HepG2 (cell line): Measurements from ENCODE around the gene PAM16. TPM values are rescaled to one million over a fixed set of nuclear protein-coding genes. Genes with fewer than 3 reads are reported as not detected.
A peak's percentile ranks its signal among the peaks of the same experiment; 100 is the strongest.

ENCODE experiments used
- CBFB ChIP-seq: sonication (generic); formaldehyde crosslinking; IDR thresholded peaks from 2 replicates; pipeline ENCODE4 v1.4.0; 2020; ENCODE audit warnings: missing genetic modification reagents
- CCDC6 ChIP-seq: sonication (generic); formaldehyde crosslinking; IDR thresholded peaks from 2 replicates; pipeline ENCODE4 v1.8.1; 2022; ENCODE audit warnings: mild to moderate bottlenecking, missing genetic modification reagents, moderate library complexity
- DPF2 ChIP-seq: sonication (generic); formaldehyde crosslinking; IDR thresholded peaks from 2 replicates; pipeline ENCODE4 v1.4.0; 2020; ENCODE audit warnings: mild to moderate bottlenecking, low read depth, missing genetic modification reagents, borderline replicate concordance
- DZIP1 ChIP-seq: sonication (generic); formaldehyde crosslinking; IDR thresholded peaks from 2 replicates; pipeline ENCODE4 v1.5.0; 2020; ENCODE audit warnings: mild to moderate bottlenecking, missing genetic modification reagents
- ETV6 ChIP-seq: sonication (generic); formaldehyde crosslinking; conservative IDR thresholded peaks from 2 replicates; pipeline ENCODE4 v1.4.0; 2020; ENCODE audit warnings: missing genetic modification reagents
- JARID2 ChIP-seq: sonication (generic); formaldehyde crosslinking; IDR thresholded peaks from 2 replicates; pipeline ENCODE4 v1.8.1; 2023; ENCODE audit warnings: missing genetic modification reagents, inconsistent platforms; ENCODE audit not compliant: insufficient replicate concordance
- MAF1 ChIP-seq: sonication (generic); formaldehyde crosslinking; IDR thresholded peaks from 2 replicates; pipeline ENCODE4 v1.5.0; 2020; ENCODE audit warnings: missing genetic modification reagents, borderline replicate concordance
- MYPOP ChIP-seq: sonication (generic); formaldehyde crosslinking; IDR thresholded peaks from 2 replicates; pipeline ENCODE4 v1.8.1; 2023; ENCODE audit warnings: mild to moderate bottlenecking, moderate library complexity, missing genetic modification reagents
- NAIF1 ChIP-seq: sonication (generic); formaldehyde crosslinking; IDR thresholded peaks from 2 replicates; pipeline ENCODE4 v1.5.0; 2020; ENCODE audit warnings: mild to moderate bottlenecking, missing genetic modification reagents, borderline replicate concordance
- NCOA2 ChIP-seq: sonication (generic); formaldehyde crosslinking; IDR thresholded peaks from 2 replicates; pipeline ENCODE4 v1.8.0; 2022; ENCODE audit warnings: inconsistent platforms
- NR0B2 ChIP-seq: sonication (generic); formaldehyde crosslinking; IDR thresholded peaks from 2 replicates; pipeline ENCODE4 v1.4.0; 2020; ENCODE audit warnings: mild to moderate bottlenecking, missing genetic modification reagents
- NR2F1 ChIP-seq, 2 experiments: fragments of 450-650 bp in 1 of 2; formaldehyde crosslinking in 1 of 2; IDR thresholded peaks; 2 replicates each; pipeline versions ENCODE4 v1.5.0 to v1.6.1; 2016 to 2020; ENCODE audit warnings: mild to moderate bottlenecking in 1 of 2, missing compliant biosample characterization in 1 of 2, missing genetic modification reagents in 1 of 2, moderate library complexity in 1 of 2
- SIX4 ChIP-seq: sonication (generic); formaldehyde crosslinking; IDR thresholded peaks from 2 replicates; pipeline ENCODE4 v1.4.0; 2020; ENCODE audit warnings: missing genetic modification reagents
- TEF ChIP-seq: sonication (generic); formaldehyde crosslinking; IDR thresholded peaks from 2 replicates; pipeline ENCODE4 v1.5.0; 2020; ENCODE audit warnings: missing genetic modification reagents
- TIGD3 ChIP-seq: sonication (generic); formaldehyde crosslinking; IDR thresholded peaks from 2 replicates; pipeline ENCODE4 v1.5.1; 2020; ENCODE audit warnings: mild to moderate bottlenecking, missing genetic modification reagents, borderline replicate concordance
- XBP1 ChIP-seq: sonication (generic); formaldehyde crosslinking; IDR thresholded peaks from 2 replicates; pipeline ENCODE4 v1.5.0; 2020; ENCODE audit warnings: missing genetic modification reagents
- ZFP1 ChIP-seq: IDR thresholded peaks from 2 replicates; pipeline ENCODE4 v1.6.1; 2016
- ZFY ChIP-seq: sonication (generic); formaldehyde crosslinking; IDR thresholded peaks from 2 replicates; pipeline ENCODE4 v1.4.0; 2020; ENCODE audit warnings: missing genetic modification reagents
- ZNF264 ChIP-seq: sonication (generic); formaldehyde crosslinking; IDR thresholded peaks from 2 replicates; pipeline ENCODE4 v1.4.0; 2020; ENCODE audit warnings: missing genetic modification reagents
- ZNF691 ChIP-seq: sonication (generic); formaldehyde crosslinking; IDR thresholded peaks from 2 replicates; pipeline ENCODE4 v1.4.0; 2020; ENCODE audit warnings: missing genetic modification reagents, low read depth, mild to moderate bottlenecking, borderline replicate concordance
- ZNF737 ChIP-seq: sonication (generic); formaldehyde crosslinking; IDR thresholded peaks from 2 replicates; pipeline ENCODE4 v1.5.0; 2020; ENCODE audit warnings: missing genetic modification reagents, mild to moderate bottlenecking, borderline replicate concordance
- ZNF775 ChIP-seq: sonication (generic); formaldehyde crosslinking; IDR thresholded peaks from 2 replicates; pipeline ENCODE4 v1.4.0; 2020; ENCODE audit warnings: missing genetic modification reagents, mild to moderate bottlenecking, moderate library complexity, borderline replicate concordance
- polyA plus RNA-seq, 8 experiments: library from polyadenylated mRNA; depleted of rRNA in 3 of 8; stranded (reverse) in 7 of 8; unstranded in 1 of 8; fragments of >200 nt; fragmentation: Illumina TruSeq in 4 of 8; extraction: Trizol in 4 of 8; gene quantifications; 2 replicates each; pipeline versions ENCODE4 v1.2.1 to v1.2.3, GENCODE V29; 2011 to 2016; ENCODE audit warnings: low read depth in 4 of 8, missing spikeins in 1 of 8, mixed read lengths in 1 of 8; ENCODE audit not compliant: insufficient read depth in 1 of 8
- total RNA-seq, 5 experiments: library from RNA; depleted of rRNA; stranded (reverse); fragments of >200 nt; fragmentation: Illumina TruSeq; extraction: Trizol; gene quantifications; 2 replicates each; pipeline ENCODE4 v1.2.3, GENCODE V29; 2016; ENCODE audit warnings: low read depth in 1 of 5

Gene PAM16
- total and polyA plus RNA-seq, 2 of the 13 experiments (the other 11 are each of a cell fraction or from before 2014, with no cell fraction given), result 51.5 to 51.8 TPM

GRCh38 chr16:4307215-4308037 lies 43.7 kb downstream of the PAM16 start (continued):
- TF ChIP-seq DZIP1 (CRISPR knock-in tag), result no peak
- TF ChIP-seq ZNF691 (CRISPR knock-in tag), result no peak
- TF ChIP-seq SIX4 (CRISPR knock-in tag), result no peak
- no peak for TF ChIP-seq ZNF264 (CRISPR knock-in tag)
- no peak for TF ChIP-seq DPF2 (CRISPR knock-in tag)
- 0 out of 2 replicates have a peak, but pooled peaks have one; percentile 44 for TF ChIP-seq ETV6 (CRISPR knock-in tag)
- no peak for TF ChIP-seq MYPOP (CRISPR knock-in tag)
- no peak for TF ChIP-seq TIGD3 (CRISPR knock-in tag)
- TF ChIP-seq NAIF1 (CRISPR knock-in tag), result no peak
- no peak for TF ChIP-seq MAF1 (CRISPR knock-in tag)
- TF ChIP-seq JARID2, result no peak
- TF ChIP-seq ZNF737, result no peak
- TF ChIP-seq CCDC6 (CRISPR knock-in tag), result no peak
- TF ChIP-seq XBP1 (CRISPR knock-in tag), result no peak
- no peak for TF ChIP-seq NR0B2 (CRISPR knock-in tag)
- no peak for TF ChIP-seq CBFB
- no peak for TF ChIP-seq NR2F1 (CRISPR knock-in tag; IDR thresholded peaks at IDR 0.05)
- TF ChIP-seq TEF (CRISPR knock-in tag), result no peak
- no peak for TF ChIP-seq ZFP1
- peak; percentile 45 for TF ChIP-seq ZFY (CRISPR knock-in tag)
- no peak for TF ChIP-seq NCOA2 (CRISPR knock-in tag)
- TF ChIP-seq ZNF775 (CRISPR knock-in tag), result no peak
